Fibroblast of mammary gland (primary cell): Measurements from ENCODE around the gene LMAN2.

Experiments used
- DNase-seq: peaks from one replicate; pipeline ENCODE4 v3.0.0-alpha.2; 2010; ENCODE audit warnings: low read depth
- H3K4me3 ChIP-seq: 2 replicates; pipeline ENCODE4 v1.5.1; 2011; ENCODE audit warnings: low read depth, mild to moderate bottlenecking, low read length, moderate library complexity; ENCODE audit not compliant: control insufficient read depth
- CTCF ChIP-seq: conservative IDR thresholded peaks from 2 replicates; pipeline ENCODE4 v1.5.1; 2011; ENCODE audit warnings: low read depth, low read length, inconsistent platforms; ENCODE audit not compliant: control insufficient read depth, insufficient read depth

Gene LMAN2

GRCh38 chr5:177386542-177386941 is 35.1 kb upstream of the LMAN2 start:
- TF ChIP-seq CTCF = no peak
- DNase-seq = no peak
- no peak overlapping the region for H3K4me3 ChIP-seq

GRCh38 chr5:177385720-177386119 is 34.3 kb upstream of the LMAN2 start:
- no peak overlapping the region for H3K4me3 ChIP-seq
- DNase-seq = no peak
- TF ChIP-seq CTCF = no peak

- no peak within 1 kb of the TSS for H3K4me3 ChIP-seq
- no peak for DNase-seq
- TF ChIP-seq CTCF = no peak
Measured at GRCh38 chr5:177384134-177384533, 32.7 kb upstream of the LMAN2 start, which contains the start of gene SLC34A1. SLC34A1 (plus strand) TSS chr5:177384434; CDS start chr5:177385742, 1,308 bp downstream.

GRCh38 chr5:177383181-177383580 is 31.7 kb upstream of the LMAN2 start:
- no peak for DNase-seq
- no peak for TF ChIP-seq CTCF
- no peak overlapping the region for H3K4me3 ChIP-seq

GRCh38 chr5:177382423-177383029 is 31.1 kb upstream of the LMAN2 start:
- peak; percentile 42 for DNase-seq
- TF ChIP-seq CTCF = peak; percentile 31
- no peak overlapping the region for H3K4me3 ChIP-seq

GRCh38 chr5:177380805-177381126 is 29.3 kb upstream of the LMAN2 start:
- TF ChIP-seq CTCF = no peak
- no peak overlapping the region for H3K4me3 ChIP-seq
- DNase-seq = no peak
